AG04450 (cell line): ENCODE measurements around the gene GFRA4. TPM values are rescaled to one million over a fixed set of nuclear protein-coding genes. Genes with fewer than 3 reads are reported as not detected.

ENCODE experiments used
- CTCF ChIA-PET: fragments of 300-600, 350-600 bp; formaldehyde crosslinking; extraction: SDS; loops from one replicate; lab custom pipeline; 2022; ENCODE audit warnings: antibody characterized with exemption, inconsistent platforms; lab: Charles Lee
- POLR2A ChIA-PET: fragments of 350-600 bp; formaldehyde crosslinking; extraction: SDS; loops from one replicate; lab custom pipeline; 2021; ENCODE audit warnings: antibody characterized with exemption, inconsistent platforms; lab: Yijun Ruan, JAX
- DNase-seq: peaks from one replicate; pipeline ENCODE4 v3.0.0-alpha.2; 2011; ENCODE audit warnings: low read depth, low spot score
- H3K27ac ChIP-seq: one replicate; pipeline ENCODE4 v1.5.1; 2012; ENCODE audit warnings: low read depth, low read length, control low read depth
- H3K27me3 ChIP-seq: one replicate; pipeline ENCODE4 v1.6.0; 2012; ENCODE audit warnings: low read length; ENCODE audit not compliant: control insufficient read depth, insufficient read depth
- H3K4me3 ChIP-seq: 2 replicates; pipeline ENCODE4 v1.5.1; 2011; ENCODE audit warnings: mild to moderate bottlenecking, low read depth, low read length, control low read depth
- H3K9me3 ChIP-seq: 2 replicates; pipeline ENCODE4 v1.5.1; 2012; ENCODE audit warnings: low read length; ENCODE audit not compliant: control insufficient read depth, insufficient read depth
- polyA plus RNA-seq: library from polyadenylated mRNA; depleted of rRNA; stranded (reverse); fragments of >200 nt; gene quantifications from 2 replicates; pipeline ENCODE4 v1.2.3, GENCODE V29; 2011
- TF ChIP-seq, protein P1 (sequence below): IDR thresholded peaks from 2 replicates; pipeline ENCODE4 v1.5.1; 2011; ENCODE audit warnings: low read depth, low read length, control low read depth, inconsistent platforms

The GFRA4 gene
- polyA plus RNA-seq, 1 experiment = not detected

DNA sequence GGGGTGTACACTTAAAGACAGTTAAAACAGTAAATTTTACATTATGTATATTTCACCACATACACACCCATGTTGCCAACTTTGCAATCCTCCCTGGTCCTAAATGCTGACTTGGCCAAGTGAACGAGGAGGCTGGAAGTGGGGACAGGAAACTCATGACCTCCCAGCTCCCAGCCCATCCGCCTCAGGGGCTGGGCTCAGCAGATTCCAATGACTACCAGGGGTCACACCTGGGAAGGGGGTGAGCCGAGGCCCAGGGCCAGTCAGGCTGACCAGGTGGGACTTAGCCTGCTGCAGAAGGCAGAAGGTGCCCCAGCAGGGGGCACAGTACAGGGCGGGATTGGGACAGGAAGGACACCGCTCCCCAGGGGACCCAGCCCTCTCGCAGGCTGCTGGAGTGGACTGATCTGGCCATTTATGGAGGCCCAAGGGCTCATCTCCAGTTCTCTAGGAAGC lies 46.8 kb upstream of the GFRA4 start:
- CTCF ChIA-PET = interaction anchor here (0.6 to 2.7 kb wide), 21 partner anchors 9 to 280 kb away, joined by 3 to 110 read pairs (median 8); partner anchors contain the start of genes ADAM33, AP5S1 and HSPA12B
- Histone ChIP-seq H3K27me3 (peaks cover 17% of the 10 kb centered on the region), H3K4me3 (no peak overlapping the region), H3K9me3 (no peaks in the 10 kb centered on the region; the same call in 1 of the 2 replicates), H3K27ac (no peak overlapping the region)
- no peak for DNase-seq
- POLR2A ChIA-PET = interaction anchor here (0.6 to 1.5 kb wide), 2 partner anchors 33 to 68 kb away, joined by 3 to 4 read pairs; no protein-coding TSS in a partner anchor
- TF ChIP-seq, protein P1, sequence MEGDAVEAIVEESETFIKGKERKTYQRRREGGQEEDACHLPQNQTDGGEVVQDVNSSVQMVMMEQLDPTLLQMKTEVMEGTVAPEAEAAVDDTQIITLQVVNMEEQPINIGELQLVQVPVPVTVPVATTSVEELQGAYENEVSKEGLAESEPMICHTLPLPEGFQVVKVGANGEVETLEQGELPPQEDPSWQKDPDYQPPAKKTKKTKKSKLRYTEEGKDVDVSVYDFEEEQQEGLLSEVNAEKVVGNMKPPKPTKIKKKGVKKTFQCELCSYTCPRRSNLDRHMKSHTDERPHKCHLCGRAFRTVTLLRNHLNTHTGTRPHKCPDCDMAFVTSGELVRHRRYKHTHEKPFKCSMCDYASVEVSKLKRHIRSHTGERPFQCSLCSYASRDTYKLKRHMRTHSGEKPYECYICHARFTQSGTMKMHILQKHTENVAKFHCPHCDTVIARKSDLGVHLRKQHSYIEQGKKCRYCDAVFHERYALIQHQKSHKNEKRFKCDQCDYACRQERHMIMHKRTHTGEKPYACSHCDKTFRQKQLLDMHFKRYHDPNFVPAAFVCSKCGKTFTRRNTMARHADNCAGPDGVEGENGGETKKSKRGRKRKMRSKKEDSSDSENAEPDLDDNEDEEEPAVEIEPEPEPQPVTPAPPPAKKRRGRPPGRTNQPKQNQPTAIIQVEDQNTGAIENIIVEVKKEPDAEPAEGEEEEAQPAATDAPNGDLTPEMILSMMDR = no peak

DNA sequence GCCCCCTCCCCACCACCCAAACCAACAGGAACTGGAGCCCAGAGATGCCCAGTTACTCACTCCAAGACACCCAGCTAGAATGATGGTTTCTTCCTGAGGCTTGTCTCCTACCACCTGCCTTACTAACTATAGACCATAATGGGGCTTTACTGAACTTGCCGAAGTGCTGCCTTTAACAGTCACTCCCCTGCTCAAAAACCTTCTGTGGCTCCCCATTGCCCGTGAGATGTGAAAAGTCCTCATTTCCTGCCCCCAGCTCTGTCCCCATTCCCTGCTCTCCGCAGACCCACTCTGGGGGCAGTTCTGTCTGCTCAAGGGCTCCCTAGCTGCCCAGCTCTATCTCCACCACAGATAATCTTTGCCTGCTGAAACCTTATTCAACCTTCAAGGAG lies 44.3 kb upstream of the GFRA4 start:
- POLR2A ChIA-PET = interaction anchor here (0.5 kb wide), 1 partner anchor 83 kb away, joined by 5 read pairs; no protein-coding TSS in a partner anchor
- Histone ChIP-seq H3K9me3 (no peaks in the 10 kb centered on the region; the same call in 1 of the 2 replicates), H3K27ac (no peak overlapping the region), H3K27me3 (peaks cover 21% of the 10 kb centered on the region), H3K4me3 (no peak overlapping the region)
- CTCF ChIA-PET = interaction anchor here (0.9 to 2.5 kb wide), 5 partner anchors 9 to 145 kb away, joined by 4 to 10 read pairs (median 6); no protein-coding TSS in a partner anchor
- TF ChIP-seq, protein P1 = no peak
- DNase-seq = no peak

DNA sequence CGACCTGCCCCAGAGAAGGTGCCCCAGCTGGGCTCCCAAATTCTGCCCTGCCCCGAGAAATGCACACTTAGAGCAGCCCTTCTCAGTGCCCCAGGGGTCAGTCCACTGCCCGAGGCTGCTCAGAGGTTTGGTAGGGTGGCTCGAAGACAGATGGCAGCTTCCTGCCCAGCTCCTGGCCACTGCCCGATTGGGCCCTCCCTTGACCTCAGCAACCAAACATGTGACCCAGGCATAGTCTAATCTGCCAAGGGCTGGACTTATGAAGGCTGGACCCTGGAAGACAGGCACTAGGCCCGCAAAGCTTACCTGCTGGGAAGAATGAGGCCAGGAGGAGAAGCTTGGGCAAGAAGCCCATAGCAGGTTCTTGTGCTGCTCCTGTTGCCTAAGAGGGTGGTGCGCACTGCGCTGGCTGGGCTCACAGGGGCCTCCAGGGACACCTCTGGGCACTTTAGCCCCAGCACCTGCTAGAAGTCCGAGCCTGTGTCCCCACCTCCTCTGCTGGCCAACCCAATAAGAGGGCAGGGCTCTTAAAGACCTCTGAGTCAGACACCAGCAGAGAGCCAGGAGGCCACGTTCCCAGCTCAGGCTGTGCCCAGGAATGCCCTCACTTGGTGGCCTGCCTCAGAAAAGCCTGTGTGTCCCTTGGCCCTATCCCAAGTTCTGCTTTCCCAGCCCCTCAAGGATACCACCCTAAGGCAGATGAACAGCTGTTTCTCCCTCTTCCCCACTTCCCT lies 43.7 kb upstream of the GFRA4 start:
- no peak for DNase-seq
- peaks cover 21% of the 10 kb centered on the region for H3K27me3 ChIP-seq
- TF ChIP-seq, protein P1 = no peak
- POLR2A ChIA-PET = interaction anchor here (0.5 kb wide), 1 partner anchor 84 kb away, joined by 5 read pairs; no protein-coding TSS in a partner anchor
- no peak overlapping the region for H3K4me3 ChIP-seq
- CTCF ChIA-PET = interaction anchor here (0.9 to 2.5 kb wide), 5 partner anchors 9 to 144 kb away, joined by 4 to 10 read pairs (median 6); no protein-coding TSS in a partner anchor
- H3K27ac ChIP-seq = no peak overlapping the region
- H3K9me3 ChIP-seq = no peaks in the 10 kb centered on the region; the same call in 1 of the 2 replicates

DNA sequence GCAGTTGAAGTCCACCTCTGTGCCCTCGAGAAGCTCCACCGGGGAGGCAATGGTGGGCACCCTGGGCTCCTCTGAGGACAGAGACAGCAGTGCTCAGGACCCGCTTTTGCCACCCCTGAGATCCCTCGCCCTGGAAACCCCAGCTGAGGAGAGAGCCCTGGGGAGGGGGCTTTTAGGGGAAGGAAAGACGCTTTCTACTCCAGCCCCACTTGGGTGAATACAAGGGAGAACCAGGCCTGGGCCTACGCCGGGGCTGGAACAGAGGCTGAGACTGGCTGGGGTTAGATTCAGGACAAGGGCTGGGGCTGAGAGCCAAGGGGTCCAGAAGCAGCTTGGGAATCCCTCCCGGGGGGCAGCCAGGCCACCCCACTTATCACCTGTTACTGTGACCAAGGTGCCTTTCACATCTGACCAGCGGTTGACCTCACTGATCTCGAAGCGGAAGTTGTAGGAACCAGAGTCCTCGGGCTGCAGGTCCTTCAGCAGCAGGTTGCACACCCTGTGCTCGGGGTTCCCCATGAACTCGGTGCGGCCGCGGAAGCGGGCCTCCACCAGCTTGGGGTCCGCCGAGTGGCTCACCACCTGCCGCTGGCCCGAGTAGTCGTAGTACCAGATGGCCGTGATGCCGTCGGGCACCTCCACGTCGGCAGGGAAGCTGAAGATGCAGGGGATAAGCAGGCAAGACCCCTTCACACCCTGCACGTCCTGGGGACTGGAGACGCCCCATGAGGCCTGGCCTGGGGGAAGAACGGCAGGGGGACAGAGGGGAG lies 43.0 kb upstream of the GFRA4 start:
- H3K9me3 ChIP-seq = no peaks in the 10 kb centered on the region; the same call in 1 of the 2 replicates
- DNase-seq = no peak
- CTCF ChIA-PET = interaction anchor here (1.5 to 2.5 kb wide), 2 partner anchors 10 to 29 kb away, joined by 6 to 10 read pairs; no protein-coding TSS in a partner anchor
- POLR2A ChIA-PET = no interaction called here
- TF ChIP-seq, protein P1 = no peak
- H3K4me3 ChIP-seq = no peak overlapping the region
- H3K27me3 ChIP-seq = peaks cover 25% of the 10 kb centered on the region
- no peak overlapping the region for H3K27ac ChIP-seq
